ENCODE data around the gene ZNF184. TPM values are rescaled to one million over a fixed set of nuclear protein-coding genes. Genes with fewer than 3 reads are reported as not detected.

The ZNF184 gene
- total and polyA plus RNA-seq, 8 donors, result 6.0 to 21.2 (median 16.1) TPM

DNA sequence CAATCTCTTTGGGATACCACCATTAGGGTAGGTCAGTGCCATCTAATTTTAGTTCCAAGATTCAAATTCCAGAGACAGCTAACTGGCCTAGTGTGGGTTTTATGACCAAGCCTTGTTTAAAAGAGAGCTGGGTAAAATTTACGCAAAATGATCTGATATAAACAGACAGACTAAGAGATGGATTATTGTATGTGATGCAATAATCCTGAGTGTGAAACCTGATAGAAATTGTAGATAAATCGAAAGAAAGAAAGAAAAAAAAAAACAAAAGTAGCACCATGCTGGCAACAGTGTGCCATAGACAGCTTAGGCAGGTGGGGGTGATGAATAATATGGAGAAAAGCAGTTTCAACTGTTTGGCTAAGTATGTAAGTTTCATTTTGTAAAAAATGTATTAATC, 2.9 kb downstream of the ZNF184 start:
- DNase-seq, result no peak
- intact Hi-C loops (cut with DNase I), result no loop called here
- no peaks in the 10 kb centered on the region for H3K27me3 ChIP-seq
- no peak for ATAC-seq
- H3K4me1 ChIP-seq, result peaks cover 7 to 11% of the 10 kb centered on the region in 2 donors
- peaks cover 5 to 46% of the 10 kb centered on the region in 2 donors for H3K36me3 ChIP-seq
- TF ChIP-seq, protein P1, sequence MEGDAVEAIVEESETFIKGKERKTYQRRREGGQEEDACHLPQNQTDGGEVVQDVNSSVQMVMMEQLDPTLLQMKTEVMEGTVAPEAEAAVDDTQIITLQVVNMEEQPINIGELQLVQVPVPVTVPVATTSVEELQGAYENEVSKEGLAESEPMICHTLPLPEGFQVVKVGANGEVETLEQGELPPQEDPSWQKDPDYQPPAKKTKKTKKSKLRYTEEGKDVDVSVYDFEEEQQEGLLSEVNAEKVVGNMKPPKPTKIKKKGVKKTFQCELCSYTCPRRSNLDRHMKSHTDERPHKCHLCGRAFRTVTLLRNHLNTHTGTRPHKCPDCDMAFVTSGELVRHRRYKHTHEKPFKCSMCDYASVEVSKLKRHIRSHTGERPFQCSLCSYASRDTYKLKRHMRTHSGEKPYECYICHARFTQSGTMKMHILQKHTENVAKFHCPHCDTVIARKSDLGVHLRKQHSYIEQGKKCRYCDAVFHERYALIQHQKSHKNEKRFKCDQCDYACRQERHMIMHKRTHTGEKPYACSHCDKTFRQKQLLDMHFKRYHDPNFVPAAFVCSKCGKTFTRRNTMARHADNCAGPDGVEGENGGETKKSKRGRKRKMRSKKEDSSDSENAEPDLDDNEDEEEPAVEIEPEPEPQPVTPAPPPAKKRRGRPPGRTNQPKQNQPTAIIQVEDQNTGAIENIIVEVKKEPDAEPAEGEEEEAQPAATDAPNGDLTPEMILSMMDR (IDR thresholded peaks at IDR 0.05), result no peak
- H3K27ac ChIP-seq, result no peak overlapping the region
- H3K4me3 ChIP-seq, result no peak overlapping the region
- peaks cover 0 to 2% of the 10 kb centered on the region in 2 donors for H3K9me3 ChIP-seq

DNA sequence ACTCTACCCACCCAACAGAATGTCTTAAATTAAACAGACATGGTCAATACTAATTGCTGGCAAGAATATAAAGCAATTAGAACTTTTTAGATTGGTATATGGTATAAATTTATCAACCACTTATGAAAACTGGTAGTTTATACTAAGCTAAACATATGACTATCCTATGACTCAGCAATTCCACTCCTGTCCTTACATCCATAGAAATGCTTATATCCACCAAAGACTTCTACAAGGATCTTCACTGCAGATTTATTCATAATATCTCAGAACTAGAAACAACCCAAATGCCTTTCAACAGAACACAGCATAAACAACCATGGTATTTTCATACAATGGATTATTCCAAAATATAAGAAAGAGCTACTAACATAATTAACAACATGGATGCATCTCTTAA, 4.6 kb downstream of the ZNF184 start:
- ATAC-seq (no peak), DNase-seq (no peak)
- TF ChIP-seq, protein P1 (IDR thresholded peaks at IDR 0.05), result no peak
- Histone ChIP-seq H3K27ac (no peak overlapping the region), H3K4me3 (no peak overlapping the region), H3K27me3 (no peaks in the 10 kb centered on the region), H3K36me3 (peaks cover 5 to 56% of the 10 kb centered on the region in 2 donors), H3K4me1 (peaks cover 7 to 11% of the 10 kb centered on the region in 2 donors), H3K9me3 (peaks cover 0 to 9% of the 10 kb centered on the region in 2 donors)
- intact Hi-C loops (cut with DNase I), result no loop called here

- H3K9me3 ChIP-seq, result peaks cover 7 to 100% of the 10 kb centered on the region in 2 donors
- H3K36me3 ChIP-seq, result peaks cover 10 to 91% of the 10 kb centered on the region in 2 donors
- DNase-seq (no peak), ATAC-seq (no peak)
- no peaks in the 10 kb centered on the region for H3K4me1 ChIP-seq
- no peaks in the 10 kb centered on the region for H3K27me3 ChIP-seq
- intact Hi-C loops (cut with DNase I), result no loop called here
- TF ChIP-seq, protein P1 (IDR thresholded peaks at IDR 0.05), result no peak
- no peak overlapping the region for H3K4me3 ChIP-seq
- no peak overlapping the region for H3K27ac ChIP-seq
Observed at GRCh38 chr6:27452496-27452897, 20.4 kb downstream of the ZNF184 start.

DNA sequence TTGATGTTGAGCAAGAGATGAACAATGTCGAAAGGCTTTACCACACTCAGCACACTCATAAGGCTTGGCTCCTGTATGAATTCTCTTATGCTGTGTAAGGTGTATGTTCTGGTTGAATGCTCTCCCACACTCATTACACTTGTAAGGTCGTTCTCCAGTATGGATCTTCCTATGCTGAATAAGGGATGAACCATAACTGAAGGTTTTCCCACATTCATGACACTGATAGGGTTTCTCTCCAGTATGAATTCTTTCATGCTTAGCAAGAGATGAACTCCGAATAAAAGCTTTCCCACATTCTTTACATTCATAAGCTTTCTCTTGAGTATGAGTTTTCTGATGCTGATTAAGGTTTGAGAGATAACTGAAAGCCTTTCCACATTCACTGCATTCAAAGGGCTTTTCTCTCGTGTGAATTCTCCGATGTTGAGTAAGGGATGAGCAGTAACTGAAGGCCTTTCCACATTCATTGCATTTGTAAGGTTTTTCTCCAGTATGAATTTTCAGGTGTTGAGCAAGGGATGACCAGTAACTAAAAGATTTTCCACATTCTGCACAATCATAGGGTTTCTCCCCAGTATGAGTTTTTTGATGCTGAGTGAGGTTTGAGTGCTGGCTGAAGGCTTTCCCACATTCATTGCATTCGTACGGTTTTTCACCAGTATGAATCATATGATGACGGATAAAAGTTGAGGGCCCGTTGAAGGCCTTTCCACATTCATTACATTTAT, 21.1 kb downstream of the ZNF184 start:
- Histone ChIP-seq H3K4me1 (no peaks in the 10 kb centered on the region), H3K9me3 (peaks cover 7 to 100% of the 10 kb centered on the region in 2 donors), H3K36me3 (peaks cover 10 to 84% of the 10 kb centered on the region in 2 donors), H3K27ac (no peak overlapping the region), H3K27me3 (no peaks in the 10 kb centered on the region), H3K4me3 (no peak overlapping the region)
- DNase-seq (no peak), ATAC-seq (no peak)
- intact Hi-C loops (cut with DNase I), result no loop called here
- TF ChIP-seq, protein P1 (IDR thresholded peaks at IDR 0.05), result no peak

DNA sequence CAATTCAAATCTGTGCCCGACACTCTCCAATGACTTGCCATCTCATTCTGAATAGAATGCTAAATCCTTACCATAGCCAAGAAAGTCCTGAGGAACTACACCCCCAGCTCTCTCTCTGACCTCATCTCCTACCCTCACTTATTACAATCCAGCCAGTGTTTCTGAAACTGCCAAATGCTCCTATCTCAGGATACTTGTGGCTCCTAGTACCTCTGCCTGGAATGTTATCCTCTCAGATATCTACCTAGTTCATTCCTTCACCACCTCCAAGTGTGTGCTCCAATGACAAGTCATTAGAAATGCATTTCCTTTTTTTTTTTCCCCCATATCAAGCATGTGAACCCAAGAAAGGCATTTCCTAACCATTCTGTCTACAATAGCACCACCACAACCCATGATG, 24.4 kb downstream of the ZNF184 start:
- no peak for DNase-seq
- Histone ChIP-seq H3K4me1 (no peaks in the 10 kb centered on the region), H3K36me3 (peaks cover 6 to 54% of the 10 kb centered on the region in 2 donors), H3K4me3 (no peak overlapping the region), H3K27ac (no peak overlapping the region), H3K9me3 (peaks cover 7 to 99% of the 10 kb centered on the region in 2 donors), H3K27me3 (no peaks in the 10 kb centered on the region)
- TF ChIP-seq, protein P1 (IDR thresholded peaks at IDR 0.05), result no peak
- ATAC-seq, result no peak
- intact Hi-C loops (cut with DNase I), result no loop called here

Data from left lung (tissue), 10 donors.